Peyer's patch (tissue), 4 donors: Measurements from ENCODE around the gene GLP2R.

ENCODE experiments used
- CTCF ChIP-seq, 6 experiments: fragments of 450-650 bp in 4 of 6; fragments of 200-600 bp in 2 of 6; sonication (generic) in 1 of 6; IDR thresholded peaks; one replicate each; pipeline ENCODE4 v1.5.1; 2017 to 2019; ENCODE audit warnings: antibody characterized with exemption in 6 of 6, mild to moderate bottlenecking in 3 of 6, moderate library complexity in 1 of 6
- POLR2A ChIP-seq, 2 donors: fragments of 450-650 bp; IDR thresholded peaks; one replicate each; pipeline ENCODE4 v1.5.1; 2017; ENCODE audit warnings: antibody characterized with exemption in 2 of 2, mild to moderate bottlenecking in 2 of 2, moderate library complexity in 2 of 2

- TF ChIP-seq CTCF (IDR thresholded peaks at IDR 0.05): no peak
- TF ChIP-seq POLR2A (IDR thresholded peaks at IDR 0.05): no peak
These were observed 93.2 kb downstream of the GLP2R start for GRCh38 chr17:9918804-9919352.
